ENCODE data around the gene SCT.

GRCh38 chr11:616320-617198 lies 10.4 kb downstream of the SCT start:
- TF ChIP-seq TCF7 (CRISPR knock-in tag; IDR thresholded peaks at IDR 0.05; ENCODE audit: low read depth) (no peak), CTCF (IDR thresholded peaks at IDR 0.05) (no peak), HMGXB4 (CRISPR knock-in tag; IDR thresholded peaks at IDR 0.05) (no peak), SMAD4 (CRISPR knock-in tag; IDR thresholded peaks at IDR 0.05) (no peak), RELA (CRISPR knock-in tag; IDR thresholded peaks at IDR 0.05; ENCODE audit: borderline replicate concordance) (no peak), E2F1 (CRISPR knock-in tag; IDR thresholded peaks at IDR 0.05) (no peak), ATF3 (CRISPR knock-in tag; conservative IDR thresholded peaks at IDR 0.05) (no peak), ZNF121 (CRISPR knock-in tag; IDR thresholded peaks at IDR 0.05) (no peak), CREB1 (CRISPR knock-in tag; IDR thresholded peaks at IDR 0.05) (no peak), ELF4 (CRISPR knock-in tag; IDR thresholded peaks at IDR 0.05; ENCODE audit: low read depth) (no peak), TP53 (CRISPR knock-in tag; IDR thresholded peaks at IDR 0.05) (no peak), MLX (CRISPR knock-in tag; IDR thresholded peaks at IDR 0.05) (no peak), TEAD4 (CRISPR knock-in tag; IDR thresholded peaks at IDR 0.05) (no peak)

All from WTC11 (cell line).